Left renal pelvis (tissue), 4 donors: ENCODE data around the gene CCDC122. TPM values are rescaled to one million over a fixed set of nuclear protein-coding genes. Genes with fewer than 3 reads are reported as not detected.
"Not testable (repeated sequence)": the region's sequence is repeated elsewhere in the genome, so short reads cannot be mapped to it uniquely, and the experiment has no call there.

Experiments
- DNase-seq, 4 donors: peaks; one replicate each; pipeline ENCODE4 v3.0.0-alpha.2; 2013; ENCODE audit warnings: low read depth in 4 of 4, low spot score in 3 of 4
- polyA plus RNA-seq, 4 donors: library from polyadenylated mRNA; unstranded; fragments of 120-200 nt; gene quantifications; one replicate each; pipeline ENCODE4 v1.2.1, GENCODE V29; 2013; ENCODE audit not compliant: insufficient read length in 4 of 4

The CCDC122 gene
- polyA plus RNA-seq, 4 donors = 5.8 to 12.6 (median 10.3) TPM

- no peak for DNase-seq
Observed at GRCh38 chr13:43877766-43878165, 1.8 kb downstream of the CCDC122 start.

- no peak for DNase-seq
Observed at GRCh38 chr13:43877326-43877725, 2.2 kb downstream of the CCDC122 start.

GRCh38 chr13:43876366-43876765 is 3.2 kb downstream of the CCDC122 start:
- DNase-seq = no peak

DNA sequence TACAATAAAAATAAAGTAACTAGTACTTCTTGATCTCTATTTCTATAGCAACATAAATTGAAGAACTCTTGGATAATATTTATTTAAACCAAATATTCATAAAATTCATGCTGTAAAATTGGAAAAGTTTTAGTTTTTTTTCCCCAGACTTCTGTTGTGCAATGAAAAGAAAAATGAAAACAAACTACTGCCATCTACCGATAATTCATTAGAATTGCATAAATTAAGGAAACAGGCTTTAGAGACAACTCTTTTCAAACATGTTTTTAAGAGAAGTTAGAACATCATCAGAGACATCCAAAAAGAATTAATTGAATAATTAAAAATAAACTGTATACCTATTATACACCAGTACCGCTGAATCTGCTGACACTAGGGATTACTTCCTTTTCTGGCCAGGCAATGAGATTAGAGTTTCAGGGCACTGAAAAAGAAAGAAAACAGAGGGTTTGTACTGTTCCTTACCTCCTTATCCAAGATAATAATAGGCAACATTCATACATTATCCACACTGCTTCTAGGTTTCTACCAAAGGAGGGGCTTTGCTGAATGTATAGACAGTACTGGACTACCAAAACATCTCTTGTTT is 4.9 kb downstream of the CCDC122 start:
- no peak for DNase-seq

DNA sequence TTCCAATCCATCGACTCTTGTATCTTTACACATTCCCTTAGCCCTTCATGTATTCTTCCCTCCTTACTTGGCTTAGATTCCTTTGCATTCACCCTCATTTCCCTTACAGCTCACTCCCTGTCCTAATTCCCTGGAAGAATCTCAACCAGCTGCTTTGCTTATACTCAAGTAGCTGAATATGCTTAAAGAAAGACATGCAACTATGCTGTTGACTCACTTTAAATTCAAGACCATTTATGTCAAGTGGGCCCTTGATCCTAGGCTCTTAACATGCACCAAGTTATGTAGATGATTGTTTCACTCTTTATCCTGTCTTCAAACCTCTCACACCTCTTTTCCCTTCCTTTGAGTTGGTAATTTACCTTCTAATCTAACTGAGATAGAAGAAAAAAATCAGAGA is 7.4 kb downstream of the CCDC122 start:
- no peak for DNase-seq

DNA sequence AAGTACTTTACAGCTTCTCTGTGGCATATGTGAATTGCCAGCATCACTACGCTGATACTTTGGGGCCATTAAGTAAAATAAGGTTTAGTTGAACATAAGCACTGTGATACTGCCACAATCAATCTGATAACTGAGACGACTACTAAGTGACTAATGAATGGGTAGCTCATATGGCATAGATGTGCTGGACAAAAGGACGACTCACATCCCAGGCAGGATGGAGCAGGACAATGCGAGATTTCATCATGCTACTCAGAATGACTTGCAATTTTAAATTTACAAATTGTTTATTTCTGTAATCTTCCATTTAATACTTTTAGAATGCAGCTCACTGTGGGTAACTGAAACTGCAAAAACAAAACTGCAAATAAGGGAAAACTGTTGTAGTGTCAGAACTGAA is 13.6 kb downstream of the CCDC122 start:
- DNase-seq = no peak

GRCh38 chr13:43864921-43865320 is 14.6 kb downstream of the CCDC122 start:
- DNase-seq = no peak

DNA sequence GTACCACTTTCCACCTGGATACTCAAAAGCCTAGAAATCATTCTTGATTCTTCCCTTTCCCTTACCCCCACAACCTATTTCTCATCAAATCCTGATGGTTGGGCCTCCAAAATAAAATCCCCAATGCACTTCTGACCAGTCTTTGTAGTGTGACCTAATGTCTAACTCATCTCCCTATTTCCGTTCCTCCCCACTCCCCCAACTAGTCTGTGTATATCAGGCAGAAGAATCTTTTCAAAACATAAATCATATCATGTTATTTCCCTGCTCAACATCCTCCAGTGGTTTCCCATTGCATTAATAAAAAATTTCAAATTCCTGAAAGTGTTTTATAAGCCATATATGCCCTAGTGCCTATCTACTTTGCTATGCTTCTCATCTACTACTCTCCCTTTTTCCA is 17.7 kb downstream of the CCDC122 start:
- DNase-seq = no peak

- no peak for DNase-seq
Observed at GRCh38 chr13:43852923-43853404, 26.6 kb downstream of the CCDC122 start.

DNA sequence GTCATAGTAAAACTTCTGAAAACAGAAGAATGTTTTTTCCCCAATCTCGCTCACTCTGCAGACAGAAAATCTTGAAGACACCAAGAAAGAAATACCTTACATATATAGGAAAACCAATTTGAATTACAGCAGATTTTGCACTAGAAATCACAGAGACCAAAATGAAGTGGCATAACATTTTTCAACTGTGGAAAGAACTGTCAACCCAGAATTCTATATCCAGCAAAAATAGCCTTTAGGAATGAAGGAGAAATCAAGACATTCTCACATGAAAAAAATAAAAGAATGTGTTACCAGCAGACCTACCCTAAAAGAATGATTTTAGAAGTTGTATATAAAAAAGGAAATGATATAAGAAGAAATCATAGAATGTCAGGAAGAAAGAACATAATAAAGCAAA is 28.7 kb downstream of the CCDC122 start:
- peak in 1 of 4 donors; percentile 9 for DNase-seq

DNA sequence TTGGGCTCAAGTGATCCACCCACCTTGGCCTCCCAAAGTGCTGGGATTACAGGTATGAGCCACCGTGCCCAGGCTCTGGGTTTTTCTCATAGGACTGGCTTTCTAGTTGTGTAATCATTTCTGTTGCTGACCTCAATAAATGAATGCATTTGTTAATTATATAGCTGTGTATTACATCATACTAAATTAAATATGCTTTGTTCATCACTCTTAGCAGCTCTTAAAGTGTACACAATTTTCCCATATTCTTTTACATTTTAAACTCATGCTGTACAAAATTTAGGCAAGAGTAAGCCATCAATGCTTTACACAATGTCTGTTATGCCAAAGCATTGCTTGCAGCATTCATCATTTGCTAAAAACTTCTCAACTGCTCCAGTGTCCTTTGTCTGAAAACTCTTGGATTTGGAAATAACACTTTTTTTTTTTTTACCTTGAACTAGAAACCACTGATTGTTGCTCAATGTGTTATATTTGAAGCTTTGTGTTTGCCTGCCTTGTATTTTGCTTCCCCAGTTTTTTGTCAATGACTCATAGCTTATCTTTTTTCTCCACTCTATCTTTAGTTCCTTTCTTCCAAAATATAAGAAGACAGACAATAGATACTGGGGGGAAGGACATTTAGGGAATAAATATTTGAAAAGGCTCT is 31.4 kb downstream of the CCDC122 start:
- DNase-seq = no peak

DNA sequence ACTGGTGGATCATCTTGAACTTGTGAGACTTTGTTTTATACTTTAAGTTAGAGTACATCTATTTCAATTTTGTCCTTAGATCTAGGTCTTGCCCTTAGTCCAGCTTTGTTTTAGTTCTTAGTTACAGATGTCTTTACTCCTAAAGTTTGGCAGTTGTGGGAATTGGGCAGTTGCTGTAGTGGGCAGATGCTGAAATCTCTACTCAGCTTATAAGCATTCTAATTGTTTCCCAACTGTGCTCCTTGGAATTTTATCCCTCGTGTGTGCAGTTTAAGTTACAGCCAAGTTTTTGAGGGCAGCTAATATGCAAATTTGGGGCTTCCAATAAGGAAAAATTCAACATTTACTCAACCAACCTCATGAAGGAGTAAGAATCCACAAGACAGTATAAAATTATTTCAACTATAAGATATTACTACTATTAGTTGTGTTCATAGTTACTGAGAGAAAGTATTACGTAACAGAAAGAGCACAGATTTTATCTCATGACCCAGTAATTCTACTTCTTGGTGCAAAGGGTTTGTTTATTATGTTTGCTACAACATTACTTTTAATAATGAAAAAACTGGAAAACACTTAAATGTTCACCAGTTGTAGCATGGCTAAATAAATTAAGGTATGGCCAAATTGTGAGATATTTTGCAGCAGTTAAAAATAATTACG is 32.9 kb downstream of the CCDC122 start:
- DNase-seq = no peak

- no peak for DNase-seq
Observed at GRCh38 chr13:43838909-43839308, 40.6 kb downstream of the CCDC122 start.

GRCh38 chr13:43835701-43836100 is 43.8 kb downstream of the CCDC122 start:
- DNase-seq = no peak

- DNase-seq = no peak
Observed at GRCh38 chr13:43831088-43831487, 48.5 kb downstream of the CCDC122 start.

DNA sequence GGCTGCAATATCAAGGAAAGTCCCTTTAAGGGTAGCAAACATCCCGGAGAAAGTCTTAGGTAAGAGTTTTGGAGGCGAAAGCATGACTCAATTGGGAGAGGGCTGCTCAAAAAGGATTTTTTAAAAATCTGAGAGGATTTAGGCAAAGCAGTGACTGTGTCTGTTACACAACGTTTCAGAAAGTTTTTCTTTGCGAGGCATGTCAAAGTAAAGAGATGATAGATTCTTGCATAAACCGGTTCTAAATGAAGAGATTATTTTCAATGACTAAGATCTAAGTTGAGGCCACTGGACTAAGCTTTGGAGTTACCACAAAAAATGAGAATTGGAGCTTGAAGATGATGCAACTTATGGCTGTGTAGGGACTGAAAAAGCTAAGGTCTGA is 49.1 kb downstream of the CCDC122 start:
- DNase-seq = no peak

- DNase-seq = not testable (repeated sequence)
Observed at GRCh38 chr13:43824656-43825055, 54.9 kb downstream of the CCDC122 start.

DNA sequence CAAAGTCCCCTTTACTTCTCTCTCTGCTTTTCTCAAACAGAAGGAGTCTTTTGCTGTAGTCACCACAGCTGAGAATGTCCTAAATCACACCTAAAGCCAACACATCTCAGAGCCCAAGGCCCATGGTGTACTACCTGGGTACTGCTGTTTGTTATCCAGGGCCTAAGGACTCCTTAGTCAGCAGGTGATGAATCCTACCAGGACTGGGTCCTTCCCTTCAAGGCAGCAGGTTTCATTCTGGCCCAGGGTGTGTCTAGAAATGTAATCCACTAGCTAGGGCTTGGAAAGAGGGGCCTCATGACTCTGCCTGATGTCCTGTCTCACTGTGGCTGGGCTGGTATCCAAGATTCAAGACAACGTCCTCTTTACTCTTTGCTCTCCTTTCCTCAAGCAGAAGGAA is 56.6 kb downstream of the CCDC122 start:
- DNase-seq = no peak

GRCh38 chr13:43816401-43816889 is 63.1 kb downstream of the CCDC122 start:
- no peak for DNase-seq

GRCh38 chr13:43815204-43815603 is 64.3 kb downstream of the CCDC122 start:
- DNase-seq = no peak

GRCh38 chr13:43808676-43809075 is 70.9 kb downstream of the CCDC122 start:
- DNase-seq = no peak

DNA sequence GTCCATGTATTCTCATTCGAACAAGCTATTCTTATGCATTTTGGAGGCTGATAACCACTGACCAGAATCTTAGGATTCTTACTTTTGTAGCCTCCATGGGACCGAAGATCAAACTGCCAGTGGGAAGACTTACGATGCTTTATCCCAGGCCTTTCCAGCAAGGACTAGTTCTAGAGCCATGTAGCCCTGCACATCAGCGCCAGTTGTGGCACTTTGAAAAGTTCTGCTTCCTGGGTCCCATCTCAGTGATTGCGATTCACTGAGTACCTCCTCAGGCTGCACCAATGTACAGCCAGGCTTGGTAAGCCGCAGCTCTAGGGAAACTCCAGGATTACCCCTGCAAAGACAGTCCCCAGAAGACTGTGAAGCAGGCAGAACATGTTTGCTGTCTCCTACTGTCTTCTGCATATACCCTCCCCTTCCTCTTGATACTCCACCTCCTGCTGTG is 73.8 kb downstream of the CCDC122 start:
- no peak for DNase-seq
